NK-92 (cell line): ENCODE measurements around the gene MAOA.
"Not testable (repeated sequence)": the region's sequence is repeated elsewhere in the genome, so short reads cannot be mapped to it uniquely, and the experiment has no call there.

Experiments
- DNase-seq: peaks from one replicate; lab custom pipeline; 2025; ENCODE audit not compliant: unreplicated experiment; lab: John Stamatoyannopoulos, UW

Gene MAOA

GRCh38 chrX:43716144-43716543 is 60.0 kb downstream of the MAOA start:
- no peak for DNase-seq

GRCh38 chrX:43716696-43717095 is 60.6 kb downstream of the MAOA start:
- no peak for DNase-seq

GRCh38 chrX:43717161-43717560 is 61.1 kb downstream of the MAOA start:
- no peak for DNase-seq

- no peak for DNase-seq
Observed at GRCh38 chrX:43718081-43718480, 62.0 kb downstream of the MAOA start.

- DNase-seq, result no peak
Observed at GRCh38 chrX:43718546-43718945, 62.4 kb downstream of the MAOA start.

GRCh38 chrX:43718956-43719355 is 62.9 kb downstream of the MAOA start:
- no peak for DNase-seq

- no peak for DNase-seq
Observed at GRCh38 chrX:43720082-43720481, 64.0 kb downstream of the MAOA start.

- DNase-seq, result no peak
Observed at GRCh38 chrX:43720961-43721360, 64.9 kb downstream of the MAOA start.

- DNase-seq, result not testable (repeated sequence)
Observed at GRCh38 chrX:43725227-43725626, 69.1 kb downstream of the MAOA start.

GRCh38 chrX:43727254-43727653 is 71.2 kb downstream of the MAOA start:
- DNase-seq, result not testable (repeated sequence)

- DNase-seq, result no peak
Observed at GRCh38 chrX:43728002-43728401, 71.9 kb downstream of the MAOA start.

- no peak for DNase-seq
Observed at GRCh38 chrX:43728966-43729365, 72.9 kb downstream of the MAOA start.

- no peak for DNase-seq
Observed at GRCh38 chrX:43731086-43731485, 75.0 kb downstream of the MAOA start.

GRCh38 chrX:43733699-43734098 is 77.6 kb downstream of the MAOA start:
- DNase-seq, result no peak

GRCh38 chrX:43734444-43734843 is 78.3 kb downstream of the MAOA start:
- no peak for DNase-seq

- no peak for DNase-seq
Observed at GRCh38 chrX:43735534-43735933, 79.4 kb downstream of the MAOA start.

GRCh38 chrX:43735957-43736356 is 79.9 kb downstream of the MAOA start:
- DNase-seq, result no peak

GRCh38 chrX:43741843-43742573 is 85.9 kb downstream of the MAOA start:
- no peak for DNase-seq

- DNase-seq, result no peak
Observed at GRCh38 chrX:43743100-43743822, 87.2 kb downstream of the MAOA start.

GRCh38 chrX:43744284-43744683 is 88.2 kb downstream of the MAOA start:
- DNase-seq, result no peak

- no peak for DNase-seq
Observed at GRCh38 chrX:43745938-43746721, 90.0 kb downstream of the MAOA start.

- no peak for DNase-seq
Observed at GRCh38 chrX:43747476-43747875, 91.4 kb downstream of the MAOA start.
